ACC112 (cell line): ENCODE results near the gene PHC1.
"Not testable (repeated sequence)": the region's sequence is repeated elsewhere in the genome, so short reads cannot be mapped to it uniquely, and the experiment has no call there.

Experiments used
- H2AFZ ChIP-seq: fragments of 200-600 bp; sonication (generic); one replicate; pipeline ENCODE4 v1.6.0; 2017; ENCODE audit warnings: antibody characterized with exemption, low read length; ENCODE audit not compliant: unreplicated experiment
- H3K27ac ChIP-seq: fragments of 200-600 bp; sonication (generic); 2 replicates; pipeline ENCODE4 v1.5.1; 2014; ENCODE audit warnings: low read depth, mild to moderate bottlenecking, antibody characterized with exemption, low read length, moderate library complexity
- H3K27me3 ChIP-seq: fragments of 200-600 bp; sonication (generic); 2 replicates; pipeline ENCODE4 v1.6.1; 2014; ENCODE audit warnings: mild to moderate bottlenecking, antibody characterized with exemption, low read length, moderate library complexity, mixed read lengths; ENCODE audit not compliant: insufficient read depth
- H3K36me3 ChIP-seq: fragments of 200-600 bp; sonication (generic); 2 replicates; pipeline ENCODE4 v1.6.1; 2016; ENCODE audit warnings: mild to moderate bottlenecking, antibody characterized with exemption, low read length, moderate library complexity, mixed read lengths; ENCODE audit not compliant: insufficient read depth
- H3K4me1 ChIP-seq: fragments of 200-600 bp; sonication (generic); one replicate; pipeline ENCODE4 v1.6.1; 2016; ENCODE audit warnings: low read length, mixed read lengths; ENCODE audit not compliant: insufficient read depth, unreplicated experiment, control insufficient read depth
- H3K4me3 ChIP-seq: fragments of 200-600 bp; sonication (generic); 2 replicates; pipeline ENCODE4 v1.5.1; 2014; ENCODE audit warnings: mild to moderate bottlenecking, low read depth, low read length
- H3K79me2 ChIP-seq: fragments of 200-600 bp; sonication (generic); one replicate; pipeline ENCODE4 v1.6.0; 2016; ENCODE audit warnings: low read length; ENCODE audit not compliant: control insufficient read depth, unreplicated experiment, insufficient read depth

PHC1 gene

GRCh38 chr12:8891976-8892375 is 22.3 kb upstream of the PHC1 start:
- Histone ChIP-seq H3K79me2 (no peaks in the 10 kb centered on the region), H3K36me3 (no peaks in the 10 kb centered on the region), H3K4me3 (no peak overlapping the region), H2AFZ (no peak overlapping the region), H3K4me1 (no peaks in the 10 kb centered on the region), H3K27ac (no peak overlapping the region), H3K27me3 (0 out of 2 replicates have a peak, but pooled peaks cover 4% of the 10 kb centered on the region)

GRCh38 chr12:8894378-8894777 is 19.9 kb upstream of the PHC1 start:
- Histone ChIP-seq H3K4me1 (no peaks in the 10 kb centered on the region), H3K4me3 (no peak overlapping the region), H3K27ac (no peak overlapping the region), H3K27me3 (0 out of 2 replicates have a peak, but pooled peaks cover 4% of the 10 kb centered on the region), H3K79me2 (no peaks in the 10 kb centered on the region), H3K36me3 (no peaks in the 10 kb centered on the region), H2AFZ (no peak overlapping the region)

GRCh38 chr12:8894986-8895385 is 19.3 kb upstream of the PHC1 start:
- H3K27ac ChIP-seq, result no peak overlapping the region
- H3K4me1 ChIP-seq, result no peaks in the 10 kb centered on the region
- H3K79me2 ChIP-seq, result no peaks in the 10 kb centered on the region
- no peak overlapping the region for H3K4me3 ChIP-seq
- no peak overlapping the region for H2AFZ ChIP-seq
- H3K27me3 ChIP-seq, result 0 out of 2 replicates have a peak, but pooled peaks cover 4% of the 10 kb centered on the region
- no peaks in the 10 kb centered on the region for H3K36me3 ChIP-seq

- no peaks in the 10 kb centered on the region for H3K79me2 ChIP-seq
- no peaks in the 10 kb centered on the region for H3K36me3 ChIP-seq
- no peak overlapping the region for H2AFZ ChIP-seq
- H3K4me3 ChIP-seq, result no peak overlapping the region
- H3K4me1 ChIP-seq, result no peaks in the 10 kb centered on the region
- no peak overlapping the region for H3K27ac ChIP-seq
- H3K27me3 ChIP-seq, result 0 out of 2 replicates have a peak, but pooled peaks cover 4% of the 10 kb centered on the region
Observed at GRCh38 chr12:8897081-8897480, 17.2 kb upstream of the PHC1 start.

GRCh38 chr12:8899830-8900229 is 14.5 kb upstream of the PHC1 start:
- Histone ChIP-seq H3K36me3 (no peaks in the 10 kb centered on the region), H3K79me2 (no peaks in the 10 kb centered on the region), H3K27ac (no peak overlapping the region), H3K4me3 (no peak overlapping the region), H2AFZ (no peak overlapping the region), H3K4me1 (no peaks in the 10 kb centered on the region), H3K27me3 (peaks cover 18% of the 10 kb centered on the region; the same call in 1 of the 2 replicates)

- H3K79me2 ChIP-seq, H3K4me1 ChIP-seq, H3K4me3 ChIP-seq, H3K27ac ChIP-seq, H3K36me3 ChIP-seq, H2AFZ ChIP-seq: not testable (repeated sequence)
- H3K27me3 ChIP-seq, result peaks cover 14% of the 10 kb centered on the region; the same call in 1 of the 2 replicates
Observed at GRCh38 chr12:8902703-8903102, 11.6 kb upstream of the PHC1 start.

- no peak overlapping the region for H2AFZ ChIP-seq
- no peak overlapping the region for H3K27ac ChIP-seq
- H3K27me3 ChIP-seq, result peaks cover 14% of the 10 kb centered on the region; the same call in 1 of the 2 replicates
- H3K36me3 ChIP-seq, result no peaks in the 10 kb centered on the region
- H3K4me1 ChIP-seq, result no peaks in the 10 kb centered on the region
- no peaks in the 10 kb centered on the region for H3K79me2 ChIP-seq
- H3K4me3 ChIP-seq, result no peak overlapping the region
Observed at GRCh38 chr12:8903646-8904045, 10.7 kb upstream of the PHC1 start.

- no peak overlapping the region for H2AFZ ChIP-seq
- no peaks in the 10 kb centered on the region for H3K79me2 ChIP-seq
- H3K27me3 ChIP-seq, result peaks cover 14% of the 10 kb centered on the region; the same call in 1 of the 2 replicates
- H3K4me1 ChIP-seq, result no peaks in the 10 kb centered on the region
- no peak overlapping the region for H3K27ac ChIP-seq
- no peak overlapping the region for H3K4me3 ChIP-seq
- no peaks in the 10 kb centered on the region for H3K36me3 ChIP-seq
Observed at GRCh38 chr12:8904665-8905064, 9.6 kb upstream of the PHC1 start.

- Histone ChIP-seq H3K36me3 (no peaks in the 10 kb centered on the region), H3K79me2 (no peaks in the 10 kb centered on the region), H3K27ac (no peak overlapping the region)
Observed at GRCh38 chr12:8905546-8905945, 8.8 kb upstream of the PHC1 start.

GRCh38 chr12:8906266-8907180 is 7.8 kb upstream of the PHC1 start:
- H3K27me3 ChIP-seq, result peaks cover 14% of the 10 kb centered on the region; the same call in 1 of the 2 replicates
- H2AFZ ChIP-seq, result no peak overlapping the region

More at GRCh38 chr12:8905546-8905945, 8.8 kb upstream of the PHC1 start:
- H3K4me3 ChIP-seq, result no peak overlapping the region
- no peak overlapping the region for H2AFZ ChIP-seq
- H3K27me3 ChIP-seq, result peaks cover 14% of the 10 kb centered on the region; the same call in 1 of the 2 replicates
- H3K4me1 ChIP-seq, result no peaks in the 10 kb centered on the region

GRCh38 chr12:8907513-8907912 is 6.8 kb upstream of the PHC1 start:
- no peaks in the 10 kb centered on the region for H3K36me3 ChIP-seq
- H3K4me3 ChIP-seq, result no peak overlapping the region
- H3K79me2 ChIP-seq, result no peaks in the 10 kb centered on the region
- peaks cover 14% of the 10 kb centered on the region; the same call in 1 of the 2 replicates for H3K27me3 ChIP-seq
- peaks cover under 1% of the 10 kb centered on the region for H3K4me1 ChIP-seq
- H3K27ac ChIP-seq, result no peak overlapping the region
- no peak overlapping the region for H2AFZ ChIP-seq

More at GRCh38 chr12:8906266-8907180, 7.8 kb upstream of the PHC1 start:
- Histone ChIP-seq H3K79me2 (no peaks in the 10 kb centered on the region), H3K4me3 (no peak overlapping the region), H3K27ac (no peak overlapping the region), H3K4me1 (no peaks in the 10 kb centered on the region), H3K36me3 (no peaks in the 10 kb centered on the region)
